ENCODE data around the gene VWF.

GRCh38 chr12:6104027-6104426, 20.4 kb downstream of the VWF start:
- TF ChIP-seq CTCF (IDR thresholded peaks at IDR 0.05) (no peak), POLR2A (IDR thresholded peaks at IDR 0.05) (no peak)
